Motor neuron (in vitro differentiated cells): ENCODE measurements around the gene RPL26. TPM values are rescaled to one million over a fixed set of nuclear protein-coding genes. Genes with fewer than 3 reads are reported as not detected.
A peak's percentile ranks its signal among the peaks of the same experiment; 100 is the strongest.
"Not testable (repeated sequence)": the region's sequence is repeated elsewhere in the genome, so short reads cannot be mapped to it uniquely, and the experiment has no call there.

Experiments used
- ATAC-seq, 8 experiments: fragments of 200-7000 bp; cut with Tn5 transposase; replicated peaks in 6 of 8; 2 replicates each; pipeline ENCODE4 v1.8.0; 2021; ENCODE audit warnings: mild to moderate bottlenecking in 8 of 8, moderate library complexity in 8 of 8
- H3K27ac ChIP-seq, 2 donors: fragments of 250-450 bp; sonication (Bioruptor Pico); 2 replicates each; pipeline ENCODE4 v1.9.0; 2021; ENCODE audit warnings: antibody characterized with exemption in 2 of 2, mild to moderate bottlenecking in 2 of 2, moderate library complexity in 1 of 2
- H3K4me1 ChIP-seq, 2 donors: fragments of 250-450 bp; sonication (Bioruptor Pico); replicated peaks in 1 of 2; 2 replicates each; pipeline ENCODE4 v1.6.1; 2021; ENCODE audit warnings: antibody characterized with exemption in 2 of 2, mild to moderate bottlenecking in 2 of 2, moderate library complexity in 1 of 2
- H3K4me3 ChIP-seq, 5 donors: fragments of 250-450 bp; sonication (Bioruptor Pico); 2 replicates each; pipeline ENCODE4 v1.9.0; 2021; ENCODE audit warnings: antibody characterized with exemption in 5 of 5, mild to moderate bottlenecking in 5 of 5, moderate library complexity in 4 of 5
- WGBS, 10 experiments: fragments of 450-650 bp; shearing (Covaris generic); methylation state at CpG; one replicate each; pipeline ENCODE4 v1.0.0; 2022; 5-methylcytosine and 5-hydroxymethylcytosine counted together
- in situ Hi-C, 9 experiments: fragments of 400-800 bp; cut with MboI; loops; one replicate each; pipeline ENCODE4 v1.15.0; 2021; ENCODE audit warnings: low sequenced_read_pairs in 9 of 9, low pct_unique_long_range_greater_than_20kb in 2 of 9; ENCODE audit not compliant: unreplicated experiment in 9 of 9
- total RNA-seq, 8 experiments: library from RNA; unstranded; fragments of 300-600 nt; gene quantifications; 2 replicates each; pipeline versions ENCODE4 v1.2.3 to v1.2.4, GENCODE V29; 2022

Gene RPL26
- total RNA-seq, 8 experiments from 2014 or later, result 3,314 to 6,110 (median 4,631) TPM

DNA sequence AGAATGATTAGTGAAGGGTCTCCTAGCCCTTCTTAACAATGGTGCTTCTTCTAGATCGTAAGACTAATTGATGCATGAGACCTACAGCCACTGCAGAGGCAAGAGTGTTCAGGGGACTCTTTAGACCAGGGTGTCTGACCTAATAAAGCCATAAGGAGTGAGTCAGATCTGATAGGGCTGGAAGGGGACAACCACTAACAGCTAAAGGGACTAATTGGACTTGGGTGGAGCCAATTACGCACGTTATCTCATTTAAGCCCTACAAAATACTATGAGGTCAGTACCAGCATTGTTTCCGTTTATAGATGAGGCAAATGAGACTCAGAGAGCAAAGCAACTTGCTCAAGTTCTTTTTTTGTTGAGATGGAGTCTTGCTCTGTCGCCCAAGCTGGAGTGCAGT lies 29.1 kb upstream of the RPL26 start:
- 33 to 100% (median 83%) methylated on average over 1 to 5 of the region's 5 CpGs; no CpG with 5 or more reads in 2 of the 10 experiments for WGBS, 10 experiments

DNA sequence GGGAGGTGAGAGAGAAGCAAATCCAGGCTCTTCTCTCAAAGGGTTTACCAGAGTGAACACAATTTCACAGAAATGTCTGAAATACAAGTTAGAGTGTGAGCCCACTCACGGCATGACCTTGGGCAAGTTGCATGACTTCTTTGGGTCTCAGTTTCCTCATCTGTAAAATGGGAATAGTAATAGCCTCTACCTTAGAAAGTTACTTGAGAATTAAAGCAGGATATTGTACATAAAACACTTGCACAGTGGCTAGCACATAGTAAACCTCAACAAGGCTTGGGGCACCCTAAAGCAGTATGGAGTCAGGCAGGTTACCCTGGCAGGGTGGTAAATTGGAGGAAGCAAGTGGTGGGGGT lies 27.9 kb upstream of the RPL26 start:
- ATAC-seq, result no peak
- no peak overlapping the region for H3K4me3 ChIP-seq
- in situ Hi-C loops, result loop anchor here in 8 of 9 experiments (10.0 to 25.0 kb wide), 5 partner anchors 226 to 376 kb away; partner anchors contain the start of genes CCDC42 (in 3 of the 8), MFSD6L (in 3 of the 8), SPDYE4 (in 2 of the 8) and MYH10 (in 1 of the 8)
- H3K27ac ChIP-seq, result no peak overlapping the region
- WGBS, 10 experiments, result 83 to 100% (median 100%) methylated on average over 1 of the region's 1 CpG; no CpG with 5 or more reads in 6 of the 10 experiments
- H3K4me1 ChIP-seq, result no peaks in the 10 kb centered on the region

More for the DNA sequence above, 29.1 kb upstream of the RPL26 start:
- ATAC-seq, result no peak
- in situ Hi-C loops, result loop anchor here in 8 of 9 experiments (10.0 to 25.0 kb wide), 5 partner anchors 225 to 375 kb away; partner anchors contain the start of genes CCDC42 (in 3 of the 8), MFSD6L (in 3 of the 8), SPDYE4 (in 2 of the 8) and MYH10 (in 1 of the 8)
- H3K4me3 ChIP-seq, result no peak overlapping the region
- no peak overlapping the region for H3K27ac ChIP-seq
- no peaks in the 10 kb centered on the region for H3K4me1 ChIP-seq

DNA sequence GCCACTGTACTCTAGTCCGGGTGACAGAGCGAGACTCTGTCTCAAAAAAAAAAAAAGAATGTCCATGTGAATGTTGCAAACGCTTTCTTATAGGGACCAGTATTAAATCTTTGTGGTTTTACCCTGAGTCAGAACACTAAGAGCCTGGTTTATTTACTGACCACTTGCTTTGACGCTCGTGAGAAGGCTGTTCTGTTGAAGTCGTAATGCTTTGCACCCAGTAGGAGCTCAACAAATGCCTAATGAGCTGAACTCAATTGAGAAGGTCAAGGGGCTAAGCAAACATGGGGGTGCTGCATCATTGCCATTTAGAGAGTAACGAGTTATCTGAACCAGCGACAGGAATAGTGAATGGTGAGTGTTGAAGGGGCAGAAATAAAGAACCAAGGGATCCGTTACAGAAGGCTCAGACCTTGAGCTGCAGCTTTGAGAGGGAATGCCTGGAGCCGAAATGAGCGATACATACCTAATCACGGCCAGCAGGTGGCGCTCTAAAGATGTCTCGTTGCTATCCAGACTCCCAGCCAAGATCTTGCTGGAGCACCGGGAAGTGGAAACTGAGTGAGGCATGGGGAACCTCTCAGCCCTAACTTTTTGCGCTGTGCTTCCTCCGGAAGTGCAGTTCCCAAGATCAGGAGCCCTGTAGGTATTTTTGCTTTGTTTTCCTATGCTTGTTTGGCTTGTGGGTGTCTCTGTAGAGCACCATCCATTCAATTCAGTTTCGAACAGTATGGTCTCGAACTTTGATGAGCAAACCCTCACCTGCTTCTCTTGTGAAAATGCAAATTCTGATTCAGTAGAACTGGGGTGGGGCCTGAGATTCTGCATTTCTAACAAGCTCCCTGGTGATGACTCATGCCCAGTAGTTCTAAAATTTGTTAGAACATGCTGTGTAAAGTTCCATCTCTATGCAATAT lies 27.2 kb upstream of the RPL26 start:
- H3K4me1 ChIP-seq, result no peaks in the 10 kb centered on the region
- WGBS, 10 experiments, result 13 to 60% (median 35%) methylated on average over 3 to 15 of the region's 19 CpGs
- in situ Hi-C loops, result loop anchor here in 8 of 9 experiments (10.0 to 25.0 kb wide), 5 partner anchors 227 to 377 kb away; partner anchors contain the start of genes CCDC42 (in 3 of the 8), MFSD6L (in 3 of the 8), SPDYE4 (in 2 of the 8) and MYH10 (in 1 of the 8)
- H3K4me3 ChIP-seq, result no peak overlapping the region
- ATAC-seq, result peak; percentile 90 to 99 (median 96)
- H3K27ac ChIP-seq, result no peak overlapping the region

DNA sequence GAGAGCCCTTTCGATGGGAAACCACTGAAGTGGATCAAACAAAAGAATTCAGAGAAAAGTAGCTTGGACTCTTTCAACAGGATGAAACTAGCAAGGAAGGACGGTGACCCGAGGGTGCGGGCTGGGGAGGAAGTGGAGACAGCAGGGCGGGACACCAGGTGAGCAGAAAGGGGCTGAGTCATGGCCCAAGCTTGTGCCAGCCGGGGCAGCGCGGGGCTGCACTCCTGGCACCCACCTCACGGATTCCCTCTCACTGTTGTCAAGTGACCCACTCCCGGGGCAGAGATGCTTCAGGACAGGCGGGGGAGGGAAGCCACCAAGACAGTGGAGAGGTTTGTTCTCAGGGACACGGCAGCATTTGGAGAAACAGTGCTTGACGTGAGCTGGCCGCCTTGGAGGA lies 25.4 kb upstream of the RPL26 start:
- H3K4me1 ChIP-seq, result no peaks in the 10 kb centered on the region
- in situ Hi-C loops, result loop anchor here in 7 of 9 experiments (25.0 kb wide), 4 partner anchors 229 to 379 kb away; partner anchors contain the start of genes MFSD6L (in 3 of the 7), CCDC42 (in 2 of the 7), SPDYE4 (in 2 of the 7) and MYH10 (in 1 of the 7)
- no peak overlapping the region for H3K27ac ChIP-seq
- WGBS, 10 experiments, result 60 to 100% (median 86%) methylated on average over 1 to 7 of the region's 14 CpGs; no CpG with 5 or more reads in 2 of the 10 experiments
- no peak for ATAC-seq
- H3K4me3 ChIP-seq, result no peak overlapping the region

DNA sequence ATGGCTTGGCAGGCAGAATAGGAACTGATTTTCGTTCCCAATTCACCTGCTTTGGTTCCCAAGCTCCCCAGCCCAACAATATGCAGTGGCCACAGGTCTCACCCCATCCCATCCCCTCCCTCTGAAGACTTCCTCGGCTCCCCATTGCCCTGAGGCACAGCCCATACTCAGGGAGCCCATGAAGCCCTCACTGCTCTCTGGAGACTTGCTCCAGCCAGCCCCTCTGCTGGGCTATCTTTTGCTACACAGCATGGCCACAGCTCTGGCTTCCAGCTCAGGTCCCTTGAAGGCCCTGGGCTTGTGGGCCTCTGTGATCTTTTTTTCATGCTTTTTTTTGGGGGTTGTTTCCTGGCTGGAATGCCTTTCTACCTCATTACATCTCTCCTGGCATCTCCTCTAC lies 23.2 kb upstream of the RPL26 start:
- 0 to 86% (median 86%) methylated on average over 1 of the region's 2 CpGs; no CpG with 5 or more reads in 7 of the 10 experiments for WGBS, 10 experiments
- ATAC-seq, result no peak
- in situ Hi-C loops, result loop anchor here in 7 of 9 experiments (25.0 kb wide), 4 partner anchors 231 to 381 kb away; partner anchors contain the start of genes MFSD6L (in 3 of the 7), CCDC42 (in 2 of the 7), SPDYE4 (in 2 of the 7) and MYH10 (in 1 of the 7)

DNA sequence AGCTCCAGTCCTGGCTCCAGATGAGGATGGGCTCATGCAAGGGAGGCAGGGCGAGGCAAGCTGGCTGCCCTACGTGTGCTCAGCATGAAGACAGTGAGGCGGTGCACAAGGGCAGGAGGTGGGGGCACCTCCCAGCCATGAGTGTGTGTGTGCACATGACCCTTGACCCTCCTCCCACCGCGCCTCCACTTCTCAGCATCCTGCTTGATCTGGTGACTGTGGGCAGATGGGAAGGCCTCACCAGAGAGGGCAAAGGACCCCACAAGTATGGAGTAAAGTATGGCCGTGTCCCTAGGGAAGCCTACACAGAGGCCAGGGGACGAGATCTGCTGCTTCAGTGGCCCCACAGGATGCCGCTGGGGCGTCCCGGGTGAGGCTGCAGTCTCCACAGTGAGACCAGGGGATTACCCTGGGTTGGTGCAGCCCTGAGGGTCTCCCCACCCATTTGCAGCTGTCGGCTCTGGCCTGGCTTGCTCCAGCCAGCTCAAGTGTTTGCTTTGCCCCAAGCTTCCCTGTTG lies 22.6 kb upstream of the RPL26 start:
- Histone ChIP-seq H3K4me1 (no peaks in the 10 kb centered on the region), H3K27ac (no peak overlapping the region), H3K4me3 (no peak overlapping the region)
- 67 to 100% (median 83%) methylated on average over 1 of the region's 11 CpGs; no CpG with 5 or more reads in 5 of the 10 experiments for WGBS, 10 experiments
- peak in 2 of 8 experiments; percentile 14 to 19 for ATAC-seq
- in situ Hi-C loops, result loop anchor here in 7 of 9 experiments (25.0 kb wide), 4 partner anchors 232 to 382 kb away; partner anchors contain the start of genes MFSD6L (in 3 of the 7), CCDC42 (in 2 of the 7), SPDYE4 (in 2 of the 7) and MYH10 (in 1 of the 7)

More for the DNA sequence above, 23.2 kb upstream of the RPL26 start:
- H3K4me3 ChIP-seq, result no peak overlapping the region
- H3K27ac ChIP-seq, result no peak overlapping the region
- H3K4me1 ChIP-seq, result no peaks in the 10 kb centered on the region

DNA sequence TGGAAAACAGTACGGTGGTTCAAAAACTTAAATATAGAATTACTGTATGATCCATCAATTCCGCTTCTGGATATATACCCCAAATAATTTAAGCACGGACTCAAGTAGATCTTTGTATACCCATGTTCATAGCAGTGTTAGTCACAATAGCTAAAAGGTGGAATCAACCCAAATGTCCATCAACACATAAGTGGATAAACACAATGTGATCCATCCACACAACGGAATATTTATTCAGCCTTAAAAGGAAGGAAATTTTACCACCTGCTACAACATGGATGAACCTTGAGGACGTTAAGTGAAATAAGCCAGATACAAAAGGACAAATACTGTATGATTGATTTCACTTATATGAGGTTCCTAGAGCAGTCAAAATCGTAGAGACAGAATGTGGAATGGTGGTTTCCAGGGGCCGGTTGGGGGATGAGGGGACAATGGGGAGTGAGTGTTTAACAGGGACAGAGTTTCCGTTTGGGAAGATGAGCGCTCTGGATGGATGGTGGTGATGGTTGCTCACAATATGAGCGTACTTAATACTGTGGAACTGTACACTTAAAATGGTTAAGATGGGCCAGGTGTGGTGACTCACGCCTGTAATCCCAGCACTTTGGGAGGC lies 20.0 kb upstream of the RPL26 start:
- H3K4me1 ChIP-seq, result no peaks in the 10 kb centered on the region
- in situ Hi-C loops, result loop anchor here in 7 of 9 experiments (25.0 kb wide), 4 partner anchors 234 to 384 kb away; partner anchors contain the start of genes MFSD6L (in 3 of the 7), CCDC42 (in 2 of the 7), SPDYE4 (in 2 of the 7) and MYH10 (in 1 of the 7)
- no peak for ATAC-seq
- WGBS, 10 experiments, result 65 to 100% (median 85%) methylated on average over 2 to 10 of the region's 11 CpGs; no CpG with 5 or more reads in 1 of the 10 experiments
- no peak overlapping the region for H3K4me3 ChIP-seq
- no peak overlapping the region for H3K27ac ChIP-seq

DNA sequence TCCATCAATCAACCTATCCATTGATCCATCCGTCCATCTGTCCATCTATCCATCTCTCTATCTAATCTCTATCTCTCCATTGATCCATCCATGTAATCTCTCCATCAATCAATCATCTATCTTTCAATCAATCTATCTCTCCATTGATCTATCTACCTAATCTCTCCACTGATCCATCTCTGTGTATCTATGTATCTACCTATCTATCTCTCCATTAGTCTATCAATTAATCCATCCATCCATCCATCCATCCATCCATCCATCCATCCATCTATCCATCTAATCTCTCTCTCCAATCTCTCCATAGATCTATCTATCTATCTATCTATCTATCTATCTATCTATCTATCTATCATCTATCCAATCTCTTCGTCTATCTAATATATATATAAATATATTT lies 18.1 kb upstream of the RPL26 start:
- Histone ChIP-seq H3K27ac (no peak overlapping the region), H3K4me1 (no peaks in the 10 kb centered on the region), H3K4me3 (no peak overlapping the region)
- ATAC-seq, result no peak
- WGBS, 10 experiments, result 33 to 87% (median 71%) methylated on average over 1 to 2 of the region's 2 CpGs; no CpG with 5 or more reads in 1 of the 10 experiments
- in situ Hi-C loops, result loop anchor here in 7 of 9 experiments (25.0 kb wide), 4 partner anchors 236 to 386 kb away; partner anchors contain the start of genes MFSD6L (in 3 of the 7), CCDC42 (in 2 of the 7), SPDYE4 (in 2 of the 7) and MYH10 (in 1 of the 7)

DNA sequence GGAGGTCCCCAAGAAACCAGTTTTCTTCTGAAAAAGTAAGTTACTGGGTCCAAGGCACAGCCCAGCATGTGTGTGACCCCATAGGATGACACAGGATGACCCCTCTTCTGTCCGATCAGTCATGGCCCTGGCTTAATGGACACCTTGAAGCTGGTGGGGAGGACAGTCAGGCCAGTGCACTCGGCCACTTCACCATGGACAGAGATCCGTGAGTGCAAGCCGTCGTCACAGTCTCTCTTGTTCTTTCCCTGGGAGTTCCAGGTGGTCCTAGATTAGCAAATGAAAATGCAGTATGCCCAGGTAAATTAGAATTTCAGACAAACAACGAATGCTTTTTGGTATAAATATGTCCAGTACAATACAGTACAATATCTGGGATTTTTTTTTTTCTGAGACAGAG lies 16.0 kb upstream of the RPL26 start:
- ATAC-seq, result no peak
- no peak overlapping the region for H3K27ac ChIP-seq
- in situ Hi-C loops, result no loop called here
- H3K4me3 ChIP-seq, result no peak overlapping the region
- WGBS, 10 experiments, result 0 to 60% (median 34%) methylated on average over 1 to 6 of the region's 6 CpGs; no CpG with 5 or more reads in 2 of the 10 experiments
- H3K4me1 ChIP-seq, result no peaks in the 10 kb centered on the region

DNA sequence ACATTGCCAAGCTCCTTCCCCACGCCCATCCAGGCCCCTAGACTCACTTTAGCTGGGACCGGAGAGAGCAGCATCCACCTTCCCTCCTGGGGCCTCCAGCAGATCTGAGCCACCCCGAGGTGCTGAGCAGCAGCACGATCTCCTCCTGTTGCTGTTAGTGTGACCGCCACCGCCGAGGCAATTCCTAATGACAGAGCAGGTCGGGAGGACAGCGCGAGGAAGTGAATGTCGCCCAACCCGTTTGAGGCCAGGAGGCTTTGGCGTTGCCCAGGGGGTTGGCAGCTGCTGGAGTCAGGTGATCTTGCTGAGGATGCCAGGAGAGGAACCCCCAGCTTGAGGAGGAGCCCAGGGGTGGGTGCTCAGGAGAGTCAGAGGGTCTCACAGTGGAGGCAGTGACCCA lies 14.6 kb upstream of the RPL26 start, which contains the start of gene RNF222:
Gene RNF222, minus strand, starts transcription at position 192 of the 400 bp plus-strand sequence. CDS start 4,366 bp downstream, outside the sequence.
- Histone ChIP-seq H3K27ac (no peak within 1 kb of the TSS), H3K4me1 (no peaks in the 10 kb centered on the region), H3K4me3 (no peak within 1 kb of the TSS)
- in situ Hi-C loops, result no loop called here
- WGBS, 10 experiments, result 17 to 95% (median 66%) methylated on average over 1 to 9 of the region's 13 CpGs; no CpG with 5 or more reads in 2 of the 10 experiments
- ATAC-seq, result no peak

DNA sequence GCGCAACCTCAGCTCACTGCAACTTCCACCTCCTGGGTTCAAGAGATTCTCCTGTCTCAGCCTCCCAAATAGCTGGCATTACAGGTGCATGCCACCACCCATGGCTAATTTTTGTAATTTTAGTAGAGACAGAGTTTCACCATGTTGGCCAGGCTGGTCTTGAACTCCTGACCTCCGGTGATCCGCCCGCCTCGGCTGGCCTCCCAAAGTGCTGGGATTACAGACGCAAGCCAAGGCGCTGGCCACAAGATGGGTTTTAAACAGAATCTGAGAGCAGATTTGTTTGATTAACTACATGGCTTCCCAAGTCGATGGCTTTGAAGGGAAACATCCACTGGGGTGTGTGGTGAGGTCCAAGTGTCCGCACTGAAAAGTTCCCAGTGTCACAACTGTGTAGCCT lies 11.5 kb upstream of the RPL26 start:
- WGBS, 10 experiments, result 60 to 90% (median 88%) methylated on average over 1 to 9 of the region's 9 CpGs; no CpG with 5 or more reads in 4 of the 10 experiments
- H3K4me3 ChIP-seq, in situ Hi-C loops, ATAC-seq, H3K4me1 ChIP-seq, H3K27ac ChIP-seq: not testable (repeated sequence)
